Fibroblast of lung (primary cell): ENCODE data around the gene EDRF1.
A peak's percentile ranks its signal among the peaks of the same experiment; 100 is the strongest.

ENCODE experiments used
- EZH2 ChIP-seq: IDR thresholded peaks from 2 replicates; pipeline ENCODE4 v1.5.1; 2012; ENCODE audit warnings: low read length, control low read depth, mild to moderate bottlenecking; ENCODE audit errors: missing control alignments
- TF ChIP-seq, protein P1 (sequence below), 2 donors: IDR thresholded peaks in 1 of 2; conservative IDR thresholded peaks in 1 of 2; 1 replicate in 1 of 2; 2 replicates in 1 of 2; pipeline ENCODE4 v1.5.1; 2011 to 2012; ENCODE audit warnings: low read length in 2 of 2, control low read depth in 1 of 2, inconsistent platforms in 1 of 2, low read depth in 1 of 2, mild to moderate bottlenecking in 1 of 2

DNA sequence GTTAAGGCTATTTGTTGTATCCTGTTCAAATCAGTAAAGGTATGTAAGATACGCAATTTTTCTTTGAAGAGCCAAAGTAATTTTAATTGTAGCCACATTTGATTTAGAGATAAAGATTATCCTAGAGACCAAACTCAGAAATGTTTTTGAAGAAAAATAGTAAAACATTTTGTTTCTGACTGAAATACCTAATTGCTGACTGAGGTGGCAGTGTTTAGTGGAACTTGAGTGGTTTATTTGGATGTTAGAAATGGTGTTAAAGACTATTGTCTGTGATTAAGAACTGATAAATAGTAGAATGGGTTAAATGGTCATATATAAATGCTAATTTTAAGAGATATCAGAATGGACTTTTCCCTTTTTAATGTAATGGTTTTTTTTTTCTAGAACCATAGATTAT is 15.3 kb downstream of the EDRF1 start:
- no peak for TF ChIP-seq EZH2
- TF ChIP-seq, protein P1, sequence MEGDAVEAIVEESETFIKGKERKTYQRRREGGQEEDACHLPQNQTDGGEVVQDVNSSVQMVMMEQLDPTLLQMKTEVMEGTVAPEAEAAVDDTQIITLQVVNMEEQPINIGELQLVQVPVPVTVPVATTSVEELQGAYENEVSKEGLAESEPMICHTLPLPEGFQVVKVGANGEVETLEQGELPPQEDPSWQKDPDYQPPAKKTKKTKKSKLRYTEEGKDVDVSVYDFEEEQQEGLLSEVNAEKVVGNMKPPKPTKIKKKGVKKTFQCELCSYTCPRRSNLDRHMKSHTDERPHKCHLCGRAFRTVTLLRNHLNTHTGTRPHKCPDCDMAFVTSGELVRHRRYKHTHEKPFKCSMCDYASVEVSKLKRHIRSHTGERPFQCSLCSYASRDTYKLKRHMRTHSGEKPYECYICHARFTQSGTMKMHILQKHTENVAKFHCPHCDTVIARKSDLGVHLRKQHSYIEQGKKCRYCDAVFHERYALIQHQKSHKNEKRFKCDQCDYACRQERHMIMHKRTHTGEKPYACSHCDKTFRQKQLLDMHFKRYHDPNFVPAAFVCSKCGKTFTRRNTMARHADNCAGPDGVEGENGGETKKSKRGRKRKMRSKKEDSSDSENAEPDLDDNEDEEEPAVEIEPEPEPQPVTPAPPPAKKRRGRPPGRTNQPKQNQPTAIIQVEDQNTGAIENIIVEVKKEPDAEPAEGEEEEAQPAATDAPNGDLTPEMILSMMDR (conservative IDR thresholded peaks at IDR 0.05 in 1 of 2, IDR thresholded peaks at IDR 0.05 in 1 of 2; ENCODE audit: low read depth in 1 of 2, low read length in 2 of 2): peak in 1 of 2 donors; percentile 19
